HepG2 (cell line): Measurements from ENCODE around the gene PLSCR1. TPM values are rescaled to one million over a fixed set of nuclear protein-coding genes. Genes with fewer than 3 reads are reported as not detected.

Experiments used
- ATAC-seq: fragments of 200-7000 bp; cut with Tn5 transposase; 3 replicates; pipeline ENCODE4 v1.9.1; 2020; ENCODE audit warnings: mild to moderate bottlenecking, moderate library complexity
- BruUV-seq: library from RNA; stranded (reverse); fragments of 400-500 nt; replicated peaks from 2 replicates; lab custom pipeline; 2021; lab: Mats Ljungman, UMichigan
- CTCF ChIA-PET: fragments of 300-600 bp; formaldehyde crosslinking; extraction: SDS; loops from one replicate; lab custom pipeline; 2021; ENCODE audit warnings: low total read pairs, inconsistent platforms, low intra/inter-chr PET ratio; lab: Yijun Ruan, JAX
- POLR2A ChIA-PET: fragments of 350-600 bp; sonication (Branson Sonifier 250); formaldehyde crosslinking; loops from one replicate; lab custom pipeline; 2020; ENCODE audit warnings: antibody characterized with exemption, inconsistent platforms; lab: Yijun Ruan, JAX
- DNase-seq: peaks from one replicate; pipeline ENCODE4 v3.0.0-alpha.2; 2015; ENCODE audit warnings: low spot score
- FAIRE-seq: peaks from 3 replicates; lab custom pipeline; 2011; peaks lifted over from hg19 to GRCh38; lab: Jason Lieb, UNC
- H2AFZ ChIP-seq: one replicate; pipeline ENCODE4 v1.6.1; 2011; ENCODE audit warnings: low read length, inconsistent platforms
- H3K27ac ChIP-seq: fragments of 300-600 bp; 3 replicates; pipeline ENCODE4 v1.8.0; 2011; ENCODE audit warnings: mixed run types, mild to moderate bottlenecking, mixed read lengths, low read length, inconsistent platforms; ENCODE audit not compliant: insufficient read depth; ENCODE audit errors: extremely low read length
- H3K27me3 ChIP-seq, 2 experiments: fragments of 200-600 bp in 1 of 2; 2 replicates in 1 of 2; 3 replicates in 1 of 2; pipeline versions ENCODE4 v1.6.0 to v1.8.0; 2011; ENCODE audit warnings: low read length in 2 of 2, mild to moderate bottlenecking in 2 of 2, moderate library complexity in 2 of 2, inconsistent platforms in 1 of 2; ENCODE audit not compliant: insufficient read depth in 2 of 2, control insufficient read depth in 1 of 2
- H3K36me3 ChIP-seq, 2 experiments: fragments of 200-600 bp in 1 of 2; replicated peaks in 1 of 2; 2 replicates in 1 of 2; 3 replicates in 1 of 2; pipeline versions ENCODE4 v1.5.1 to v1.8.0; 2011; ENCODE audit warnings: low read length in 2 of 2, inconsistent platforms in 1 of 2; ENCODE audit not compliant: insufficient read depth in 2 of 2, control insufficient read depth in 1 of 2
- H3K4me1 ChIP-seq: 2 replicates; pipeline ENCODE4 v1.5.1; 2012; ENCODE audit warnings: low read length, inconsistent platforms; ENCODE audit not compliant: insufficient read depth
- H3K4me2 ChIP-seq: 2 replicates; pipeline ENCODE4 v1.6.0; 2011; ENCODE audit warnings: low read depth, low read length, inconsistent platforms
- H3K4me3 ChIP-seq, 3 experiments: fragments of 200-600 bp in 1 of 3; sonication (generic), shearing (Covaris generic) in 1 of 3; replicated peaks in 1 of 3; 2 replicates each; pipeline ENCODE4 v1.5.1; 2011 to 2016; ENCODE audit warnings: low read length in 3 of 3, inconsistent platforms in 2 of 3, low read depth in 2 of 3, mild to moderate bottlenecking in 2 of 3, control low read depth in 1 of 3, mixed read lengths in 1 of 3; ENCODE audit not compliant: insufficient read depth in 1 of 3
- H3K79me2 ChIP-seq: one replicate; pipeline ENCODE4 v1.6.1; 2011; ENCODE audit warnings: low read length, inconsistent platforms; ENCODE audit not compliant: insufficient read depth
- H3K9ac ChIP-seq: 2 replicates; pipeline ENCODE4 v1.6.0; 2011; ENCODE audit warnings: mild to moderate bottlenecking, low read depth, low read length, inconsistent platforms; ENCODE audit not compliant: insufficient read depth
- H3K9me3 ChIP-seq: 2 replicates; pipeline ENCODE4 v1.5.1; 2012; ENCODE audit warnings: mild to moderate bottlenecking, low read length
- H4K20me1 ChIP-seq: 2 replicates; pipeline ENCODE4 v1.6.0; 2011; ENCODE audit warnings: inconsistent platforms, mild to moderate bottlenecking, low read length, moderate library complexity; ENCODE audit not compliant: insufficient read depth
- GLI4 ChIP-seq: sonication (generic); formaldehyde crosslinking; IDR thresholded peaks from 2 replicates; pipeline ENCODE4 v1.5.1; 2020; ENCODE audit warnings: missing genetic modification reagents, mild to moderate bottlenecking, moderate library complexity, borderline replicate concordance
- HNRNPL ChIP-seq: fragments of 200-400 bp; formaldehyde crosslinking; IDR thresholded peaks from 2 replicates; pipeline ENCODE4 v1.6.1; 2017; ENCODE audit warnings: mild to moderate bottlenecking, low read depth, low read length
- KDM6A ChIP-seq: IDR thresholded peaks from 2 replicates; pipeline ENCODE4 v1.6.1; 2016; ENCODE audit warnings: low read depth
- RBAK ChIP-seq: sonication (generic); formaldehyde crosslinking; IDR thresholded peaks from 2 replicates; pipeline ENCODE4 v1.5.1; 2020; ENCODE audit warnings: mild to moderate bottlenecking, missing genetic modification reagents
- SOX5 ChIP-seq: IDR thresholded peaks from 2 replicates; pipeline ENCODE4 v1.6.1; 2016; ENCODE audit warnings: borderline replicate concordance
- ZBTB33 ChIP-seq: sonication (generic); formaldehyde crosslinking; IDR thresholded peaks from 2 replicates; pipeline ENCODE4 v1.4.0; 2020; ENCODE audit warnings: missing genetic modification reagents
- ZNF282 ChIP-seq: fragments of 450-650 bp; IDR thresholded peaks from 2 replicates; pipeline ENCODE4 v1.6.1; 2018; ENCODE audit not compliant: partially characterized antibody
- ZNF574 ChIP-seq: sonication (generic); formaldehyde crosslinking; IDR thresholded peaks from 2 replicates; pipeline ENCODE4 v1.4.0; 2020; ENCODE audit warnings: missing genetic modification reagents
- ZNF644 ChIP-seq: IDR thresholded peaks from 2 replicates; pipeline ENCODE4 v1.6.1; 2016; ENCODE audit warnings: low read depth
- ZUFSP ChIP-seq: sonication (generic); formaldehyde crosslinking; IDR thresholded peaks from 2 replicates; pipeline ENCODE4 v1.9.0; 2021; ENCODE audit warnings: missing genetic modification reagents, mild to moderate bottlenecking, borderline replicate concordance
- WGBS: methylation state at CpG from one replicate; pipeline ENCODE4 v1.1.6; 2017; ENCODE audit warnings: low lambda C conversion rate; 5-methylcytosine and 5-hydroxymethylcytosine counted together
- in situ Hi-C: cut with HindIII; loops from 2 replicates; pipeline ENCODE4 v1.10.0; 2017; ENCODE audit warnings: low pct_unique_long_range_greater_than_20kb; ENCODE audit not compliant: extremely low pct_ligation_motif_present
- intact Hi-C: fragments of 100-400 bp; cut with micrococcal nuclease; formaldehyde crosslinking; loops from one replicate; pipeline ENCODE4 v1.10.0; 2022; ENCODE audit not compliant: unreplicated experiment
- polyA plus RNA-seq, 8 experiments: library from polyadenylated mRNA; depleted of rRNA in 3 of 8; stranded (reverse) in 7 of 8; unstranded in 1 of 8; fragments of >200 nt; fragmentation: Illumina TruSeq in 4 of 8; extraction: Trizol in 4 of 8; gene quantifications; 2 replicates each; pipeline versions ENCODE4 v1.2.1 to v1.2.3, GENCODE V29; 2011 to 2016; ENCODE audit warnings: low read depth in 4 of 8, missing spikeins in 1 of 8, mixed read lengths in 1 of 8; ENCODE audit not compliant: insufficient read depth in 1 of 8
- total RNA-seq, 5 experiments: library from RNA; depleted of rRNA; stranded (reverse); fragments of >200 nt; fragmentation: Illumina TruSeq; extraction: Trizol; gene quantifications; 2 replicates each; pipeline ENCODE4 v1.2.3, GENCODE V29; 2016; ENCODE audit warnings: low read depth in 1 of 5

Gene PLSCR1
- total and polyA plus RNA-seq, 2 of the 13 experiments (the other 11 are each of a cell fraction or from before 2014, with no cell fraction given), result 33.8 to 34.1 TPM

- POLR2A ChIA-PET, result no interaction called here
- H3K4me1 ChIP-seq, result no peaks in the 10 kb centered on the region
- H3K9me3 ChIP-seq, result no peaks in the 10 kb centered on the region
- no peaks in the 10 kb centered on the region for H4K20me1 ChIP-seq
- in situ Hi-C loops, result no loop called here
- ATAC-seq (no peak), DNase-seq (no peak)
- CTCF ChIA-PET, result no interaction called here
- no peak overlapping the region for H3K4me3 ChIP-seq
- BruUV-seq, result no TSS peak
- intact Hi-C loops, result no loop called here
- no peak overlapping the region for H2AFZ ChIP-seq
- no peaks in the 10 kb centered on the region for H3K27me3 ChIP-seq
- H3K36me3 ChIP-seq, result peaks cover 4 to 24% of the 10 kb centered on the region in 2 experiments; a peak in 3 of 5 replicates
- no peak for TF ChIP-seq SOX5 (CRISPR knock-in tag)
- TF ChIP-seq ZNF644, result no peak
- TF ChIP-seq ZUFSP (CRISPR knock-in tag), result no peak
- no peak for TF ChIP-seq HNRNPL
- TF ChIP-seq ZNF282, result no peak
- TF ChIP-seq ZNF574 (CRISPR knock-in tag), result no peak
- TF ChIP-seq RBAK (CRISPR knock-in tag), result no peak
- TF ChIP-seq GLI4 (CRISPR knock-in tag), result no peak
- no peak for TF ChIP-seq ZBTB33 (CRISPR knock-in tag)
- TF ChIP-seq KDM6A (CRISPR knock-in tag), result no peak
- TF ChIP-seq, all 625 proteins: peak for 0
- 94% methylated on average over 2 of the region's 2 CpGs for WGBS
- no peak overlapping the region for H3K27ac ChIP-seq
- no peak overlapping the region for H3K9ac ChIP-seq
- no peak for FAIRE-seq
- H3K4me2 ChIP-seq, result no peak overlapping the region
- H3K79me2 ChIP-seq, result peaks cover 4% of the 10 kb centered on the region
Measured at GRCh38 chr3:146530609-146531008, 13.8 kb downstream of the PLSCR1 start.
